ENCODE results near the gene SMIM32. TPM values are rescaled to one million over a fixed set of nuclear protein-coding genes. Genes with fewer than 3 reads are reported as not detected.

Gene SMIM32
- total RNA-seq, 1 donor from 2014 or later, result not detected

GRCh38 chr5:136235321-136235720, 42.4 kb upstream of the SMIM32 start:
- intact Hi-C loops (cut with DNase I), result no loop called here
- Histone ChIP-seq H3K9me3 (no peaks in the 10 kb centered on the region), H3K36me3 (no peaks in the 10 kb centered on the region), H3K27me3 (no peaks in the 10 kb centered on the region), H3K4me1 (no peaks in the 10 kb centered on the region), H3K27ac (no peak overlapping the region), H3K4me3 (no peak overlapping the region)
- peak in 1 of 2 donors; percentile 3 for DNase-seq (ENCODE audit: low spot score in 2 of 2)
- TF ChIP-seq CTCF (IDR thresholded peaks at IDR 0.05), result no peak

- H3K36me3 ChIP-seq, result no peaks in the 10 kb centered on the region
- H3K27me3 ChIP-seq, result no peaks in the 10 kb centered on the region
- H3K9me3 ChIP-seq, result no peaks in the 10 kb centered on the region
- intact Hi-C loops (cut with DNase I), result no loop called here
- no peaks in the 10 kb centered on the region for H3K4me1 ChIP-seq
- no peak for TF ChIP-seq CTCF (IDR thresholded peaks at IDR 0.05)
- peak in 1 of 2 donors; percentile 22 for DNase-seq (ENCODE audit: low spot score in 2 of 2)
- H3K27ac ChIP-seq, result no peak overlapping the region
- no peak overlapping the region for H3K4me3 ChIP-seq
These were observed 39.4 kb upstream of the SMIM32 start for GRCh38 chr5:136232316-136232715.

- no peaks in the 10 kb centered on the region for H3K36me3 ChIP-seq
- TF ChIP-seq CTCF (IDR thresholded peaks at IDR 0.05), result no peak
- H3K27ac ChIP-seq, result no peak overlapping the region
- intact Hi-C loops (cut with DNase I), result no loop called here
- no peaks in the 10 kb centered on the region for H3K27me3 ChIP-seq
- no peaks in the 10 kb centered on the region for H3K9me3 ChIP-seq
- no peak for DNase-seq (ENCODE audit: low spot score in 2 of 2)
- H3K4me1 ChIP-seq, result no peaks in the 10 kb centered on the region
- no peak overlapping the region for H3K4me3 ChIP-seq
These were observed 37.2 kb upstream of the SMIM32 start for GRCh38 chr5:136230176-136230575.

- Histone ChIP-seq H3K9me3 (no peaks in the 10 kb centered on the region), H3K4me3 (no peak overlapping the region), H3K27me3 (no peaks in the 10 kb centered on the region), H3K36me3 (no peaks in the 10 kb centered on the region), H3K27ac (no peak overlapping the region), H3K4me1 (no peaks in the 10 kb centered on the region)
- no peak for DNase-seq (ENCODE audit: low spot score in 2 of 2)
- intact Hi-C loops (cut with DNase I), result no loop called here
- no peak for TF ChIP-seq CTCF (IDR thresholded peaks at IDR 0.05)
These were observed 35.3 kb upstream of the SMIM32 start for GRCh38 chr5:136228136-136228757.

GRCh38 chr5:136226401-136226800, 33.4 kb upstream of the SMIM32 start:
- Histone ChIP-seq H3K36me3 (no peaks in the 10 kb centered on the region), H3K27ac (no peak overlapping the region), H3K4me1 (no peaks in the 10 kb centered on the region), H3K9me3 (no peaks in the 10 kb centered on the region), H3K4me3 (no peak overlapping the region), H3K27me3 (no peaks in the 10 kb centered on the region)
- no peak for DNase-seq (ENCODE audit: low spot score in 2 of 2)
- no peak for TF ChIP-seq CTCF (IDR thresholded peaks at IDR 0.05)
- intact Hi-C loops (cut with DNase I), result no loop called here

GRCh38 chr5:136225796-136226195, 32.8 kb upstream of the SMIM32 start:
- no peak for DNase-seq (ENCODE audit: low spot score in 2 of 2)
- H3K36me3 ChIP-seq, result no peaks in the 10 kb centered on the region
- TF ChIP-seq CTCF (IDR thresholded peaks at IDR 0.05), result no peak

More at GRCh38 chr5:136225796-136226195, 32.8 kb upstream of the SMIM32 start:
- H3K27ac ChIP-seq, result no peak overlapping the region
- H3K9me3 ChIP-seq, result no peaks in the 10 kb centered on the region
- no peak overlapping the region for H3K4me3 ChIP-seq
- intact Hi-C loops (cut with DNase I), result no loop called here
- H3K4me1 ChIP-seq, result no peaks in the 10 kb centered on the region
- H3K27me3 ChIP-seq, result no peaks in the 10 kb centered on the region

All from ascending aorta (tissue), 2 donors.